K562 (cell line): ENCODE data around the gene CACNA1C. TPM values are rescaled to one million over a fixed set of nuclear protein-coding genes. Genes with fewer than 3 reads are reported as not detected.

ENCODE experiments used
- ATAC-seq: fragments of 200-7000 bp; cut with Tn5 transposase; 3 replicates; pipeline ENCODE4 v1.9.1; 2020; ENCODE audit warnings: moderate library complexity
- BruUV-seq: library from RNA; stranded (reverse); fragments of 400-500 nt; replicated peaks from 2 replicates; lab custom pipeline; 2021; lab: Mats Ljungman, UMichigan
- CTCF ChIA-PET: fragments of 300-600 bp; formaldehyde crosslinking; extraction: SDS; loops from one replicate; lab custom pipeline; 2021; ENCODE audit warnings: low intra/inter-chr PET ratio; lab: Yijun Ruan, JAX
- POLR2A ChIA-PET: fragments of 300-600, 350-650 bp; sonication (Branson Sonifier 250); formaldehyde crosslinking; extraction: SDS; loops from one replicate; lab custom pipeline; 2021; ENCODE audit warnings: antibody characterized with exemption, inconsistent platforms; lab: Yijun Ruan, JAX
- DNase-seq, 4 experiments: peaks; one replicate each; pipeline versions ENCODE4 v3.0.0 to v3.0.0-alpha.2; 2011 to 2018; ENCODE audit warnings: low spot score in 3 of 4, mixed read lengths in 3 of 4; ENCODE audit errors: extremely low read depth in 1 of 4
- FAIRE-seq: peaks from 2 replicates; lab custom pipeline; 2011; peaks lifted over from hg19 to GRCh38; lab: Jason Lieb, UNC
- H2AFZ ChIP-seq: 2 replicates; pipeline ENCODE4 v1.6.0; 2011; ENCODE audit warnings: low read depth, low read length, control low read depth, inconsistent platforms
- H3K27ac ChIP-seq: fragments of 200-600 bp; 3 replicates; pipeline ENCODE4 v1.8.0; 2011; ENCODE audit warnings: low read depth, mild to moderate bottlenecking, control low read depth, inconsistent platforms, low read length, moderate library complexity, mixed read lengths; ENCODE audit errors: extremely low read depth
- H3K27me3 ChIP-seq, 2 experiments: fragments of 300-600 bp in 1 of 2; 2 replicates in 1 of 2; 3 replicates in 1 of 2; pipeline versions ENCODE4 v1.6.0 to v1.8.0; 2011; ENCODE audit warnings: inconsistent platforms in 2 of 2, low read length in 2 of 2, mild to moderate bottlenecking in 1 of 2, mixed read lengths in 1 of 2, moderate library complexity in 1 of 2; ENCODE audit not compliant: control insufficient read depth in 2 of 2, insufficient read depth in 2 of 2
- H3K36me3 ChIP-seq: fragments of 300-600 bp; 3 replicates; pipeline ENCODE4 v1.8.0; 2011; ENCODE audit warnings: mild to moderate bottlenecking, low read length, inconsistent platforms; ENCODE audit not compliant: control insufficient read depth, insufficient read depth
- H3K4me1 ChIP-seq, 2 experiments: fragments of 200-600 bp in 1 of 2; replicated peaks in 1 of 2; 2 replicates in 1 of 2; 3 replicates in 1 of 2; pipeline versions ENCODE4 v1.5.1 to v1.8.0; 2011; ENCODE audit warnings: inconsistent platforms in 2 of 2, low read length in 2 of 2, mild to moderate bottlenecking in 1 of 2, mixed read lengths in 1 of 2, moderate library complexity in 1 of 2; ENCODE audit not compliant: control insufficient read depth in 2 of 2, insufficient read depth in 2 of 2
- H3K4me2 ChIP-seq: 2 replicates; pipeline ENCODE4 v1.6.1; 2011; ENCODE audit warnings: low read length, control low read depth, inconsistent platforms, mixed read lengths; ENCODE audit not compliant: insufficient read depth
- H3K4me3 ChIP-seq: fragments of 200-600 bp; sonication (generic), shearing (Covaris generic); 2 replicates; pipeline ENCODE4 v1.5.1; 2016; ENCODE audit warnings: control low read depth, inconsistent platforms
- H3K79me2 ChIP-seq: fragments of 200-600 bp; 3 replicates; pipeline ENCODE4 v1.8.0; 2011; ENCODE audit warnings: low read length, inconsistent platforms; ENCODE audit not compliant: control insufficient read depth, insufficient read depth
- H3K9ac ChIP-seq, 2 experiments: 2 replicates each; pipeline versions ENCODE4 v1.6.0 to v1.6.1; 2011; ENCODE audit warnings: low read depth in 2 of 2, low read length in 2 of 2, control low read depth in 1 of 2, inconsistent platforms in 1 of 2, mild to moderate bottlenecking in 1 of 2, mixed read lengths in 1 of 2; ENCODE audit not compliant: insufficient read depth in 1 of 2
- H3K9me1 ChIP-seq: one replicate; pipeline ENCODE4 v1.6.0; 2011; ENCODE audit warnings: inconsistent platforms, mild to moderate bottlenecking, low read length, moderate library complexity; ENCODE audit not compliant: control insufficient read depth, insufficient read depth
- H3K9me3 ChIP-seq: replicated peaks from 2 replicates; pipeline ENCODE4 v1.5.1; 2011; ENCODE audit warnings: low read depth, low read length, inconsistent platforms; ENCODE audit not compliant: control insufficient read depth, insufficient read depth
- H4K20me1 ChIP-seq: replicated peaks from 2 replicates; pipeline ENCODE4 v1.6.1; 2011; ENCODE audit warnings: low read length, inconsistent platforms, mixed read lengths; ENCODE audit not compliant: control insufficient read depth, insufficient read depth
- BHLHE40 ChIP-seq: IDR thresholded peaks from 2 replicates; pipeline ENCODE4 v1.6.1; 2011; ENCODE audit warnings: low read length, improper control_type of control experiment
- EGR1 ChIP-seq: fragments of 450-650 bp; conservative IDR thresholded peaks from 2 replicates; pipeline ENCODE4 v1.6.1; 2017; ENCODE audit warnings: mild to moderate bottlenecking
- ETV6 ChIP-seq, 3 experiments: fragments of 150-350 bp in 1 of 3; sonication (generic) in 1 of 3; formaldehyde crosslinking in 1 of 3; IDR thresholded peaks; 2 replicates each; pipeline versions ENCODE4 v1.6.1 to v1.8.0; 2014 to 2022; ENCODE audit warnings: borderline replicate concordance in 2 of 3, low read depth in 2 of 3, antibody characterized with exemption in 1 of 3, low read length in 1 of 3, mild to moderate bottlenecking in 1 of 3, missing genetic modification reagents in 1 of 3
- HNRNPK ChIP-seq: fragments of 200-400 bp; formaldehyde crosslinking; IDR thresholded peaks from one replicate; pipeline ENCODE4 v1.6.1; 2018; ENCODE audit warnings: mild to moderate bottlenecking, low read depth, low read length; ENCODE audit not compliant: poor library complexity, severe bottlenecking
- MXI1 ChIP-seq: IDR thresholded peaks from 2 replicates; pipeline ENCODE4 v1.6.1; 2011; ENCODE audit warnings: low read depth, mild to moderate bottlenecking, improper control_type of control experiment, low read length
- PTRF ChIP-seq: fragments of 450-650 bp; IDR thresholded peaks from 2 replicates; pipeline ENCODE4 v1.6.1; 2016; ENCODE audit warnings: mild to moderate bottlenecking, missing genetic modification characterization, missing compliant biosample characterization
- TAF7 ChIP-seq: fragments of 450-650 bp; IDR thresholded peaks from 2 replicates; pipeline ENCODE4 v1.6.1; 2016; ENCODE audit warnings: missing genetic modification characterization, missing compliant biosample characterization
- ZZZ3 ChIP-seq: fragments of 450-650 bp; IDR thresholded peaks from 2 replicates; pipeline ENCODE4 v1.6.1; 2016; ENCODE audit warnings: antibody characterized with exemption, mild to moderate bottlenecking, moderate library complexity
- WGBS: fragments of 100-300 bp; shearing (Covaris generic); methylation state at CpG from one replicate; pipeline ENCODE4 v1.1.6; 2016; ENCODE audit warnings: low coverage, mixed read lengths; ENCODE audit not compliant: insufficient coverage; ENCODE audit errors: missing lambda C conversion rate; 5-methylcytosine and 5-hydroxymethylcytosine counted together
- in situ Hi-C: fragments of 300-500 bp; cut with MboI; formaldehyde crosslinking; loops from 4 replicates; pipeline ENCODE4 v1.15.0; 2018; ENCODE audit warnings: inconsistent platforms, mixed read lengths
- intact Hi-C: fragments of 100-400 bp; cut with micrococcal nuclease; formaldehyde crosslinking; loops from 2 replicates; pipeline ENCODE4 v1.14.2; 2022
- polyA plus RNA-seq, 8 experiments: library from polyadenylated mRNA; depleted of rRNA in 4 of 8; stranded (reverse) in 5 of 8; unstranded in 3 of 8; fragments of >200 nt; fragmentation: Nextera tagmentation in 2 of 8; fragmentation: Illumina TruSeq in 1 of 8; extraction: Ambion mirVana in 2 of 8; extraction: Trizol in 1 of 8; gene quantifications; 2 replicates each; pipeline versions ENCODE4 v1.2.1 to v1.2.3, GENCODE V29; 2011 to 2014; ENCODE audit warnings: inconsistent platforms in 1 of 8, missing spikeins in 1 of 8
- total RNA-seq, 7 experiments: library from RNA; depleted of rRNA in 6 of 7; stranded (reverse); fragments of >200 nt in 6 of 7; fragmentation: Illumina TruSeq in 2 of 7; extraction: Trizol in 2 of 7; gene quantifications; 2 replicates each; pipeline versions ENCODE4 v1.2.1 to v1.2.3, GENCODE V29; 2011 to 2021; ENCODE audit warnings: low replicate concordance in 1 of 7
- TF ChIP-seq, protein P1 (sequence below): fragments of 250-450 bp; sonication (Bioruptor Pico); IDR thresholded peaks from 2 replicates; pipeline ENCODE4 v1.4.0; 2020

CACNA1C gene
- total and polyA plus RNA-seq, 9 of the 15 experiments (the other 6 are each of a cell fraction or from before 2014, with no cell fraction given): not detected

DNA sequence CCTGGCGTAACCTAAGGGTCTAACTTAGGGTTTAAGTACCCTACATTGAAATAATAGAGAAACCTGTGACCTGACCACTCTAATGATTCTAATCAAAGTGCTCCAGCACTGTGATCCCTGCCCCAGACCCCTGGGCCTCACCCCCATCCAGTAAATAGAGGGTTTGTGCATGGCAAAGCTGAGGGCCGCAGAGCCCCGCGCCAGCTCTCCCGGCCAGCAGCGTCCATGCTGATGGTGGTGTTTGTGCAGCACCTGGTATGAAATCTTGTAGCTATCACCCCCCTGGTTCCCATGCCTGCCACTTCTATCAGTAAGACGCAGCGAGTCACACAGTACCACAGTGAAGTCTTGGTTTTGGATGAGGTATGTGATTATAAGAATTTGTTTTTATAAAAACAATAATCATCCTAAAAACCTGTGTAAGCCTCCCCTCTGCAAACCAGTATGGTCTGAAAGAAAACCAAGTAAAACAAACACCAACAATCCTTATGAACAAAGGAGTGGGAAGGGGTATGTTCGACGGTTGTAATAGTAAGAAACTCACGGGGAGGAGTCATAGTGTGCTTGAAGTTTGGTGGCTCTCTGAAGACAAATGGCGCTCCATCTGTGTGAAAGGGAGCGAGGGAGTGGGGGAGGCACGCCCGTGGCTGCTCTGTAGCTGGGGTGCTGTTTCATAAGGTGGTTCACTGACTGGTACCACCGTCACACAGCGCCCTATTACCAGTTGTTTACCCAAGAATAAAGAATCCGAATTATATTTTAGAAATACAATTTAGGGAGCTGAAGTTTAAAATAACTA, 156.2 kb downstream of the CACNA1C start:
- CTCF ChIA-PET: no interaction called here
- Histone ChIP-seq H3K9me1 (no peaks in the 10 kb centered on the region), H3K4me2 (no peak overlapping the region), H3K4me3 (no peak overlapping the region), H3K9me3 (no peaks in the 10 kb centered on the region), H2AFZ (no peak overlapping the region), H4K20me1 (no peaks in the 10 kb centered on the region), H3K4me1 (no peaks in the 10 kb centered on the region), H3K27me3 (peaks cover 0 to 17% of the 10 kb centered on the region in 2 experiments; a peak in 2 of 5 replicates), H3K9ac (no peak overlapping the region), H3K79me2 (no peaks in the 10 kb centered on the region), H3K27ac (no peak overlapping the region), H3K36me3 (no peaks in the 10 kb centered on the region)
- in situ Hi-C loops (no loop called here), intact Hi-C loops (no loop called here)
- BruUV-seq: no TSS peak
- POLR2A ChIA-PET: interaction anchor here (0.8 kb wide), 1 partner anchor 15 kb away, joined by 3 read pairs; no protein-coding TSS in a partner anchor
- 0% methylated on average over 16 of the region's 18 CpGs for WGBS
- TF ChIP-seq ZZZ3 (no peak), BHLHE40 (no peak), PTRF (tag) (no peak), EGR1 (no peak), TAF7 (tag) (no peak), MXI1 (no peak), HNRNPK (no peak), ETV6 (IDR thresholded peaks at IDR 0.05; ENCODE audit: borderline replicate concordance in 1 of 2, low read depth in 2 of 2, low read length in 1 of 2) (no peak), ETV6 (CRISPR knock-in tag; IDR thresholded peaks at IDR 0.05; ENCODE audit: borderline replicate concordance) (no peak)
- TF ChIP-seq, protein P1, sequence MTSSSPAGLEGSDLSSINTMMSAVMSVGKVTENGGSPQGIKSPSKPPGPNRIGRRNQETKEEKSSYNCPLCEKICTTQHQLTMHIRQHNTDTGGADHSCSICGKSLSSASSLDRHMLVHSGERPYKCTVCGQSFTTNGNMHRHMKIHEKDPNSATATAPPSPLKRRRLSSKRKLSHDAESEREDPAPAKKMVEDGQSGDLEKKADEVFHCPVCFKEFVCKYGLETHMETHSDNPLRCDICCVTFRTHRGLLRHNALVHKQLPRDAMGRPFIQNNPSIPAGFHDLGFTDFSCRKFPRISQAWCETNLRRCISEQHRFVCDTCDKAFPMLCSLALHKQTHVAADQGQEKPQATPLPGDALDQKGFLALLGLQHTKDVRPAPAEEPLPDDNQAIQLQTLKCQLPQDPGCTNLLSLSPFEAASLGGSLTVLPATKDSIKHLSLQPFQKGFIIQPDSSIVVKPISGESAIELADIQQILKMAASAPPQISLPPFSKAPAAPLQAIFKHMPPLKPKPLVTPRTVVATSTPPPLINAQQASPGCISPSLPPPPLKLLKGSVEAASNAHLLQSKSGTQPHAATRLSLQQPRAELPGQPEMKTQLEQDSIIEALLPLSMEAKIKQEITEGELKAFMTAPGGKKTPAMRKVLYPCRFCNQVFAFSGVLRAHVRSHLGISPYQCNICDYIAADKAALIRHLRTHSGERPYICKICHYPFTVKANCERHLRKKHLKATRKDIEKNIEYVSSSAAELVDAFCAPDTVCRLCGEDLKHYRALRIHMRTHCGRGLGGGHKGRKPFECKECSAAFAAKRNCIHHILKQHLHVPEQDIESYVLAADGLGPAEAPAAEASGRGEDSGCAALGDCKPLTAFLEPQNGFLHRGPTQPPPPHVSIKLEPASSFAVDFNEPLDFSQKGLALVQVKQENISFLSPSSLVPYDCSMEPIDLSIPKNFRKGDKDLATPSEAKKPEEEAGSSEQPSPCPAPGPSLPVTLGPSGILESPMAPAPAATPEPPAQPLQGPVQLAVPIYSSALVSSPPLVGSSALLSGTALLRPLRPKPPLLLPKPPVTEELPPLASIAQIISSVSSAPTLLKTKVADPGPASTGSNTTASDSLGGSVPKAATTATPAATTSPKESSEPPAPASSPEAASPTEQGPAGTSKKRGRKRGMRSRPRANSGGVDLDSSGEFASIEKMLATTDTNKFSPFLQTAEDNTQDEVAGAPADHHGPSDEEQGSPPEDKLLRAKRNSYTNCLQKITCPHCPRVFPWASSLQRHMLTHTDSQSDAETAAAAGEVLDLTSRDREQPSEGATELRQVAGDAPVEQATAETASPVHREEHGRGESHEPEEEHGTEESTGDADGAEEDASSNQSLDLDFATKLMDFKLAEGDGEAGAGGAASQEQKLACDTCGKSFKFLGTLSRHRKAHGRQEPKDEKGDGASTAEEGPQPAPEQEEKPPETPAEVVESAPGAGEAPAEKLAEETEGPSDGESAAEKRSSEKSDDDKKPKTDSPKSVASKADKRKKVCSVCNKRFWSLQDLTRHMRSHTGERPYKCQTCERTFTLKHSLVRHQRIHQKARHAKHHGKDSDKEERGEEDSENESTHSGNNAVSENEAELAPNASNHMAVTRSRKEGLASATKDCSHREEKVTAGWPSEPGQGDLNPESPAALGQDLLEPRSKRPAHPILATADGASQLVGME (CRISPR knock-in tag): no peak
- ATAC-seq (no peak), FAIRE-seq (no peak), DNase-seq (no peak)
